GM23338 (cell line): ENCODE data around the gene UBL3.

Experiments used
- EZH2 ChIP-seq: fragments of 200-600 bp; sonication (generic); IDR thresholded peaks from one replicate; pipeline ENCODE4 v1.8.0; 2017; ENCODE audit warnings: antibody characterized with exemption, mild to moderate bottlenecking, low read depth; ENCODE audit not compliant: unreplicated experiment
- TF ChIP-seq, protein P1 (sequence below), 2 experiments: fragments of 200-600 bp in 1 of 2; sonication (generic) in 1 of 2; conservative IDR thresholded peaks; 2 replicates each; pipeline versions ENCODE4 v1.5.1 to v1.6.1; 2016 to 2017; ENCODE audit warnings: antibody characterized with exemption in 2 of 2, low read depth in 2 of 2, mild to moderate bottlenecking in 2 of 2, moderate library complexity in 1 of 2
- TF ChIP-seq, protein P2 (sequence below): IDR thresholded peaks from one replicate; pipeline ENCODE4 v1.6.1; 2018; ENCODE audit warnings: antibody characterized with exemption; ENCODE audit not compliant: unreplicated experiment

DNA sequence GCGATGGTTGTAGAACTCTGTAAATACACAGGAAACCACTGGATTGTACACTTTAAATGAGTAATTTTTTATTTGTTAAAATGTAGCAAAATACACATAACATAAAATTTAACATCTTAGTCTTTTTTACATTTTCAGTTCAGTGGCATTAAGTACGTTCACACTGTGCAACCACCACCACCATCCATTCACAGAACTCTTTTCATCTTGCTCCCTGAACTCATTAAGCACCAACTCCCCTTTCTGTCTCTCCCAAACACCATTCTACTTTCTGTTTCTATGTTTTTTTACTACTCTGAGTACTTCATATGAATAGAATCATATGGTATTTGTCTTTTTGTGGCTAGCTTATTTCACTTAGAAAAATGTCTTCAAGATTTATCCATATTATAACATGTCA lies 2.7 kb upstream of the UBL3 start:
- TF ChIP-seq, protein P1, sequence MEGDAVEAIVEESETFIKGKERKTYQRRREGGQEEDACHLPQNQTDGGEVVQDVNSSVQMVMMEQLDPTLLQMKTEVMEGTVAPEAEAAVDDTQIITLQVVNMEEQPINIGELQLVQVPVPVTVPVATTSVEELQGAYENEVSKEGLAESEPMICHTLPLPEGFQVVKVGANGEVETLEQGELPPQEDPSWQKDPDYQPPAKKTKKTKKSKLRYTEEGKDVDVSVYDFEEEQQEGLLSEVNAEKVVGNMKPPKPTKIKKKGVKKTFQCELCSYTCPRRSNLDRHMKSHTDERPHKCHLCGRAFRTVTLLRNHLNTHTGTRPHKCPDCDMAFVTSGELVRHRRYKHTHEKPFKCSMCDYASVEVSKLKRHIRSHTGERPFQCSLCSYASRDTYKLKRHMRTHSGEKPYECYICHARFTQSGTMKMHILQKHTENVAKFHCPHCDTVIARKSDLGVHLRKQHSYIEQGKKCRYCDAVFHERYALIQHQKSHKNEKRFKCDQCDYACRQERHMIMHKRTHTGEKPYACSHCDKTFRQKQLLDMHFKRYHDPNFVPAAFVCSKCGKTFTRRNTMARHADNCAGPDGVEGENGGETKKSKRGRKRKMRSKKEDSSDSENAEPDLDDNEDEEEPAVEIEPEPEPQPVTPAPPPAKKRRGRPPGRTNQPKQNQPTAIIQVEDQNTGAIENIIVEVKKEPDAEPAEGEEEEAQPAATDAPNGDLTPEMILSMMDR (conservative IDR thresholded peaks at IDR 0.05; ENCODE audit: low read depth in 2 of 2), result no peak
- TF ChIP-seq, protein P2, sequence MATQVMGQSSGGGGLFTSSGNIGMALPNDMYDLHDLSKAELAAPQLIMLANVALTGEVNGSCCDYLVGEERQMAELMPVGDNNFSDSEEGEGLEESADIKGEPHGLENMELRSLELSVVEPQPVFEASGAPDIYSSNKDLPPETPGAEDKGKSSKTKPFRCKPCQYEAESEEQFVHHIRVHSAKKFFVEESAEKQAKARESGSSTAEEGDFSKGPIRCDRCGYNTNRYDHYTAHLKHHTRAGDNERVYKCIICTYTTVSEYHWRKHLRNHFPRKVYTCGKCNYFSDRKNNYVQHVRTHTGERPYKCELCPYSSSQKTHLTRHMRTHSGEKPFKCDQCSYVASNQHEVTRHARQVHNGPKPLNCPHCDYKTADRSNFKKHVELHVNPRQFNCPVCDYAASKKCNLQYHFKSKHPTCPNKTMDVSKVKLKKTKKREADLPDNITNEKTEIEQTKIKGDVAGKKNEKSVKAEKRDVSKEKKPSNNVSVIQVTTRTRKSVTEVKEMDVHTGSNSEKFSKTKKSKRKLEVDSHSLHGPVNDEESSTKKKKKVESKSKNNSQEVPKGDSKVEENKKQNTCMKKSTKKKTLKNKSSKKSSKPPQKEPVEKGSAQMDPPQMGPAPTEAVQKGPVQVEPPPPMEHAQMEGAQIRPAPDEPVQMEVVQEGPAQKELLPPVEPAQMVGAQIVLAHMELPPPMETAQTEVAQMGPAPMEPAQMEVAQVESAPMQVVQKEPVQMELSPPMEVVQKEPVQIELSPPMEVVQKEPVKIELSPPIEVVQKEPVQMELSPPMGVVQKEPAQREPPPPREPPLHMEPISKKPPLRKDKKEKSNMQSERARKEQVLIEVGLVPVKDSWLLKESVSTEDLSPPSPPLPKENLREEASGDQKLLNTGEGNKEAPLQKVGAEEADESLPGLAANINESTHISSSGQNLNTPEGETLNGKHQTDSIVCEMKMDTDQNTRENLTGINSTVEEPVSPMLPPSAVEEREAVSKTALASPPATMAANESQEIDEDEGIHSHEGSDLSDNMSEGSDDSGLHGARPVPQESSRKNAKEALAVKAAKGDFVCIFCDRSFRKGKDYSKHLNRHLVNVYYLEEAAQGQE, result no peak
- no peak for TF ChIP-seq EZH2
